ENCODE results near the gene KIF20A.

GRCh38 chr5:138177941-138178515 is 884 bp upstream of the KIF20A start:
- TF ChIP-seq, protein P1, sequence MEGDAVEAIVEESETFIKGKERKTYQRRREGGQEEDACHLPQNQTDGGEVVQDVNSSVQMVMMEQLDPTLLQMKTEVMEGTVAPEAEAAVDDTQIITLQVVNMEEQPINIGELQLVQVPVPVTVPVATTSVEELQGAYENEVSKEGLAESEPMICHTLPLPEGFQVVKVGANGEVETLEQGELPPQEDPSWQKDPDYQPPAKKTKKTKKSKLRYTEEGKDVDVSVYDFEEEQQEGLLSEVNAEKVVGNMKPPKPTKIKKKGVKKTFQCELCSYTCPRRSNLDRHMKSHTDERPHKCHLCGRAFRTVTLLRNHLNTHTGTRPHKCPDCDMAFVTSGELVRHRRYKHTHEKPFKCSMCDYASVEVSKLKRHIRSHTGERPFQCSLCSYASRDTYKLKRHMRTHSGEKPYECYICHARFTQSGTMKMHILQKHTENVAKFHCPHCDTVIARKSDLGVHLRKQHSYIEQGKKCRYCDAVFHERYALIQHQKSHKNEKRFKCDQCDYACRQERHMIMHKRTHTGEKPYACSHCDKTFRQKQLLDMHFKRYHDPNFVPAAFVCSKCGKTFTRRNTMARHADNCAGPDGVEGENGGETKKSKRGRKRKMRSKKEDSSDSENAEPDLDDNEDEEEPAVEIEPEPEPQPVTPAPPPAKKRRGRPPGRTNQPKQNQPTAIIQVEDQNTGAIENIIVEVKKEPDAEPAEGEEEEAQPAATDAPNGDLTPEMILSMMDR (IDR thresholded peaks at IDR 0.05), result no peak
- TF ChIP-seq POLR2A (IDR thresholded peaks at IDR 0.05), result no peak
